Uterus (tissue), 4 donors: ENCODE measurements around the gene LRSAM1. TPM values are rescaled to one million over a fixed set of nuclear protein-coding genes. Genes with fewer than 3 reads are reported as not detected.

Source experiments
- DNase-seq, 2 donors: peaks; one replicate each; pipeline ENCODE4 v3.0.0-alpha.2; 2019 to 2020
- H3K27ac ChIP-seq, 2 donors: fragments of 200-600 bp; sonication (generic); 1 replicate in 1 of 2; 2 replicates in 1 of 2; pipeline ENCODE4 v1.5.1; 2016 to 2018
- H3K27me3 ChIP-seq, 2 donors: fragments of 200-600 bp; sonication (generic); one replicate each; pipeline ENCODE4 v1.5.1; 2018 to 2019; ENCODE audit warnings: control low read depth in 1 of 2
- H3K36me3 ChIP-seq, 2 donors: fragments of 200-600 bp; sonication (generic); one replicate each; pipeline ENCODE4 v1.5.1; 2019; ENCODE audit warnings: control low read depth in 1 of 2
- H3K4me1 ChIP-seq, 2 donors: fragments of 200-600 bp; sonication (generic); one replicate each; pipeline ENCODE4 v1.5.1; 2018 to 2019; ENCODE audit warnings: control low read depth in 1 of 2
- H3K4me3 ChIP-seq, 2 donors: fragments of 200-600 bp; sonication (generic); 1 replicate in 1 of 2; 2 replicates in 1 of 2; pipeline ENCODE4 v1.5.1; 2018 to 2019; ENCODE audit warnings: mild to moderate bottlenecking in 1 of 2
- H3K9me3 ChIP-seq, 2 donors: fragments of 200-600 bp; sonication (generic); one replicate each; pipeline ENCODE4 v1.5.1; 2019; ENCODE audit warnings: control low read depth in 1 of 2
- CTCF ChIP-seq, 4 experiments: fragments of 200-600 bp in 2 of 4; fragments of 450-650 bp in 2 of 4; sonication (generic) in 2 of 4; IDR thresholded peaks; one replicate each; pipeline ENCODE4 v1.5.1; 2016 to 2019; ENCODE audit warnings: antibody characterized with exemption in 4 of 4, mild to moderate bottlenecking in 2 of 4, moderate library complexity in 1 of 4
- POLR2A ChIP-seq, 2 donors: fragments of 450-650 bp; IDR thresholded peaks; one replicate each; pipeline ENCODE4 v1.6.1; 2016; ENCODE audit warnings: antibody characterized with exemption in 2 of 2, mild to moderate bottlenecking in 1 of 2, moderate library complexity in 1 of 2
- intact Hi-C: fragments of 100-400 bp; cut with DNase I; formaldehyde crosslinking; loops from one replicate; pipeline ENCODE4 v1.15.1; 2023; ENCODE audit warnings: low total_unique reads
- total RNA-seq, 4 donors: library from RNA; depleted of rRNA in 3 of 4; stranded (reverse); fragments of >200 nt in 3 of 4; gene quantifications; one replicate each; pipeline versions ENCODE4 v1.1.0 to v1.2.4, GENCODE V29; 2014 to 2023
- donor health status: DM: yes; HTN: yes; CAD: no.

The LRSAM1 gene
- total RNA-seq, 4 donors from 2014 or later = 6.5 to 25.9 (median 11.3) TPM

DNA sequence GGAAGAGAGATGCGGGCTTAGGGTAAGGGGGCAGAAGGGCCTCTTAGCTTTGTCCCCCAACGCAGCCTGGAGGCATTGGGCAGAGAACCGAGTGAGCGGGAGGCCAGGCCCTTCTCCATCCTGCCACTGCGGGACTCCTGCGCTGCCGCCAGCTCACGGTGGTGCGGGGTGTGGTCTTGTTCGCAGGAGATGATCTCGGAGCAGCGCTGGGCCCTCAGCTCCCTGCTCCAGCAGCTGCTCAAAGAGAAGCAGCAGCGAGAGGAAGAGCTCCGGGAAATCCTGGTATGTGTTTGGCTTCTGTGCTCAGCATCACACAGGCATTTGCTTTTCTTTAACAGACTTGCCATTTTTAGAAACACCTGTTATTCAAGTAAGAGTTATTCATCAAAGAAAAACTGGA is 41.3 kb downstream of the LRSAM1 start:
- no peaks in the 10 kb centered on the region for H3K9me3 ChIP-seq
- no peaks in the 10 kb centered on the region for H3K27me3 ChIP-seq
- H3K4me3 ChIP-seq = no peak overlapping the region
- peaks cover 0 to 4% of the 10 kb centered on the region in 2 donors for H3K4me1 ChIP-seq
- TF ChIP-seq CTCF (IDR thresholded peaks at IDR 0.05) = no peak
- intact Hi-C loops = no loop called here
- no peak for DNase-seq
- no peak overlapping the region for H3K27ac ChIP-seq
- no peaks in the 10 kb centered on the region for H3K36me3 ChIP-seq

DNA sequence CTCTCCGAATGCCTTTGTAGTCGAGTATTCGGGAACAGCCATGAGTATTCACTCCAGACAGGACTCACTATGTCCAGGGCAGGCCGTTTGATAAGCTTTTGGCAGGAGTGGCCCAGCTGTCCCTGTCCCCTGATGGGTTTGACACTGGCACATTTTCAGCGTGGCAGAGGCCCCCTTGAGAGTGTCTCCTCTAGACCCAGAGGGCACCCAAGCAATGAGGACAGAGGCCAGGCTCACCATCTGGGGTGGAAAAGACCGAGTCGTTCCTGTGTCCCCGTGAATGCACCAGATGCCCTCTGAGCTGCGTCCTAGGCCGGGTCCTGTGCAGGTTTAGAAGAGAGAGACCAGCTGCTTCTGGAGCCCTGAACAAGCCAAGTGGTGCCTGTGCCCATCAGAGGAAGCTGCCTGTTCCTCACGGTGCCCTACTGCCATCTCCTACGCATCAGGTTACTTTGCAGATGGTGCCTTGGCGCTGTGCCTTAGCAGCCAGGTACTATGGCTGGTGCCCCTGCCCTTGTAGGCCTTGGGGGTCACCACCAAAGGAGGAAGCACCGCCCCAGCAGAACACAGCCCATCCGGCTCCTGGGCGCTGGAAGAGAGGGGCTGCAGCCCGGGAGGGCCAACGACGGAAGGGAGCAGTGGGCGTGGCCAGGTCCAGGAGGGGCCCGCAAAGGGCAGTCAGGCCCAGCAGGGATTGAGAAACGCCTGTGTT is 42.4 kb downstream of the LRSAM1 start:
- H3K27ac ChIP-seq = no peak overlapping the region
- intact Hi-C loops = no loop called here
- H3K36me3 ChIP-seq = no peaks in the 10 kb centered on the region
- no peak for DNase-seq
- TF ChIP-seq CTCF (IDR thresholded peaks at IDR 0.05) = no peak
- TF ChIP-seq POLR2A (IDR thresholded peaks at IDR 0.05) = no peak
- H3K4me3 ChIP-seq = no peak overlapping the region
- no peaks in the 10 kb centered on the region for H3K9me3 ChIP-seq
- peaks cover 0 to 4% of the 10 kb centered on the region in 2 donors for H3K4me1 ChIP-seq
- H3K27me3 ChIP-seq = no peaks in the 10 kb centered on the region

DNA sequence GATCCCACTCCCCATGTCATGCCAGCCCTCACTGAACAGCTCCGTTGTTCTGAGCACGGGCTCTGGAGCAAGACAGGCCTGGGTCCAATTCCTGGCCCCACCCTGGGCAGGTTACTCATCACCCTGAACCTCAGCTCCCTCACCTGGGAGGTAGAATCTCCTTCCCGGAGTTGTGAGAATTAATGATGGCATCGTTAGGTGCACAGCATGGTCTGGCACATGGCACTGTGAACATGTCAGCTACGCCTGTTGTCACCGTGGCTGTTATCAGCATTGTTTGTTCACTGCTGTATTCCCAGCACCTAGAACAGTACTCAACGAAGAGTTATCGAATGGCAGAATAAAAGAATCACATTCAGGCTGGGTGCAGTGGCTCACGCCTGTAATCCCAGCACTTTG is 43.0 kb downstream of the LRSAM1 start:
- peaks cover 0 to 4% of the 10 kb centered on the region in 2 donors for H3K4me1 ChIP-seq
- H3K36me3 ChIP-seq = no peaks in the 10 kb centered on the region
- peak overlapping the region; percentile 79 to 85 for H3K27ac ChIP-seq
- no peaks in the 10 kb centered on the region for H3K27me3 ChIP-seq
- no peak for DNase-seq
- H3K4me3 ChIP-seq = no peak overlapping the region
- intact Hi-C loops = no loop called here
- TF ChIP-seq POLR2A (IDR thresholded peaks at IDR 0.05) (no peak), CTCF (IDR thresholded peaks at IDR 0.05) (no peak)
- H3K9me3 ChIP-seq = no peaks in the 10 kb centered on the region

- no peak for DNase-seq
- TF ChIP-seq CTCF (IDR thresholded peaks at IDR 0.05) = no peak
- TF ChIP-seq POLR2A (IDR thresholded peaks at IDR 0.05) = no peak
- intact Hi-C loops = no loop called here
- Histone ChIP-seq H3K36me3 (no peaks in the 10 kb centered on the region), H3K9me3 (no peaks in the 10 kb centered on the region), H3K27me3 (no peaks in the 10 kb centered on the region), H3K4me1 (peaks cover 0 to 4% of the 10 kb centered on the region in 2 donors), H3K27ac (peak overlapping the region; percentile 79 to 85), H3K4me3 (no peak overlapping the region)
Observed at GRCh38 chr9:127495884-127496555, 44.7 kb downstream of the LRSAM1 start.

DNA sequence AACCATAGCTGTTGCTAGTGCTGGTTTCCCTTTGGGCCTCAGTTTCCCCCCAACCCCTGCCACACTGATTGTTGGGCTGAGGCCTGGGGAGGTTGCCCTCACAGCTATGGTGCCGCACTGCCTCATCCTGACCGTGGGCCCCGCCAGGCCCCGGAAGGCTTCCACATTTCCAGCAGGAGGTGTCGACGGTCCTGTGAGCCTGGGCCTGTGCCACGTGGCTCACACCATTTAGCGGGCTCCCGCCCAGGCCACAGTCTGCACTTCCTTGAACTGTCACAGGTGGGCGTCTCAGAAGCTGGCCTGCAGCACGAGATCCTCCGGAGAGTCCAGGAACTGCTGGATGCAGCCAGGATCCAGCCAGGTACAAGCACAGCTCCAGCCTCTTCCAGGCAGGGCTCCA is 45.7 kb downstream of the LRSAM1 start:
- H3K27ac ChIP-seq = no peak overlapping the region
- no peak for DNase-seq
- TF ChIP-seq CTCF (IDR thresholded peaks at IDR 0.05) (no peak), POLR2A (IDR thresholded peaks at IDR 0.05) (no peak)
- peaks cover 0 to 4% of the 10 kb centered on the region in 2 donors for H3K4me1 ChIP-seq
- H3K36me3 ChIP-seq = no peaks in the 10 kb centered on the region
- H3K27me3 ChIP-seq = no peaks in the 10 kb centered on the region
- no peak overlapping the region for H3K4me3 ChIP-seq
- no peaks in the 10 kb centered on the region for H3K9me3 ChIP-seq
- intact Hi-C loops = no loop called here
